Measurements from ENCODE around the gene LIF. TPM values are rescaled to one million over a fixed set of nuclear protein-coding genes. Genes with fewer than 3 reads are reported as not detected.
A peak's percentile ranks its signal among the peaks of the same experiment; 100 is the strongest.

Gene LIF
- polyA plus RNA-seq, 2 of the 4 experiments (the other 2 are of a cell fraction) = 40.7 to 54.5 TPM

DNA sequence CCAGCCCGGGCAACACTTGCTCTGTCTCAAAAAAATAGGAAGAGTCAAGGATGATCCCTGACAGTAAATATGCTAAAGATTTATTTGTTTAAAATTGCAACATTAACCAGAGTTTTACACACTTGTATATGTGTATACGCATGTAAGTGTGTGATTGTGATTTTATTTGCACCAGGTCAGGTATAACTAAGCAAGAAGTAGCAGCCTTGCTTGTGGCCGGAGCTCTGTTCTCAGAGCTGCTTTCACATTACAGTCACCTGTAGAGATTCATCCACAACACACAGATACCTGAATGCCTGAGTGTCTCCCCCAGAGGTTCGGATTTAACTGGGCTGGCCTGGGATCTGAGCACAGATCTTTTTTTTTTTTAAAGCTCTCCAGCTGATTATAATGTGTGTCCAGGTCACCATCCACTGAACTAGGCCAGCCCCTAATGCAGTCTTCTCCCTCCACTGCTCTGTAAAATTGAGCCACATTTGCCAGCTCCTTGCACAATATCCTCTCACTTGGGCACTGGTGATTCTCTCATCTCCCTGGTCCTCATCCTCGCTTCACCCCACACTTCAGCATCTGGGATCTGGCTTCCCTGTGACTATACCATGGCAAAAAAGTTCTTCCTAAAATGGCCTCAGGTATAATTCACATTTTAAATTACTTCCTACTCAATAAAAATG, 48.3 kb downstream of the LIF start:
- peaks cover 9% of the 10 kb centered on the region; the same call in 2 of the 3 replicates for H3K9me3 ChIP-seq
- DNase-seq (ENCODE audit: low read depth in 1 of 2, low spot score in 1 of 2) = no peak
- no peak for FAIRE-seq
- TF ChIP-seq HOXB13 (CRISPR knock-in tag; IDR thresholded peaks at IDR 0.05; ENCODE audit: low read depth) (no peak), ESRRA (IDR thresholded peaks at IDR 0.05; ENCODE audit: borderline replicate concordance, low read length) (no peak), FOXS1 (CRISPR knock-in tag; IDR thresholded peaks at IDR 0.05) (0 out of 2 replicates have a peak, but pooled peaks have one; percentile 6), HEYL (CRISPR knock-in tag; IDR thresholded peaks at IDR 0.05) (no peak), MYC (IDR thresholded peaks at IDR 0.05; ENCODE audit: borderline replicate concordance, low read length) (no peak), NFE2L2 (conservative IDR thresholded peaks at IDR 0.05; ENCODE audit: low read length) (no peak), TFCP2L1 (CRISPR knock-in tag; IDR thresholded peaks at IDR 0.05) (no peak), EHMT2 (IDR thresholded peaks at IDR 0.05; ENCODE audit: low read depth) (no peak), MAZ (IDR thresholded peaks at IDR 0.05; ENCODE audit: borderline replicate concordance, low read depth, low read length) (no peak), HDAC2 (IDR thresholded peaks at IDR 0.05) (no peak), CBX2 (IDR thresholded peaks at IDR 0.05; ENCODE audit: borderline replicate concordance, low read depth) (no peak), ZFP36 (IDR thresholded peaks at IDR 0.05; ENCODE audit: borderline replicate concordance, partially characterized antibody) (no peak), KDM5A (IDR thresholded peaks at IDR 0.05) (no peak), CEBPB (IDR thresholded peaks at IDR 0.05) (0 out of 4 replicates have a peak, but pooled peaks of 1 of the 2 experiments have one; percentile 10), SMC3 (IDR thresholded peaks at IDR 0.05) (no peak), POLR2AphosphoS2 (conservative IDR thresholded peaks at IDR 0.05; ENCODE audit: low read length) (no peak), NR3C1 (IDR thresholded peaks at IDR 0.05) (no peak), TP53 (CRISPR knock-in tag; IDR thresholded peaks at IDR 0.05) (no peak), SREBF2 (IDR thresholded peaks at IDR 0.05) (no peak), GATA3 (IDR thresholded peaks at IDR 0.05; ENCODE audit: borderline replicate concordance) (no peak), FOSB (CRISPR knock-in tag; IDR thresholded peaks at IDR 0.05) (no peak; the same call in 1 of the 2 replicates), JUN (IDR thresholded peaks at IDR 0.05) (no peak), CBX8 (IDR thresholded peaks at IDR 0.05) (no peak), MAFK (IDR thresholded peaks at IDR 0.05; ENCODE audit: partially characterized antibody) (no peak), HOXA7 (CRISPR knock-in tag; IDR thresholded peaks at IDR 0.05) (peak; percentile 53; the same call in 1 of the 2 replicates), RARB (CRISPR knock-in tag; IDR thresholded peaks at IDR 0.05) (no peak), RNF2 (IDR thresholded peaks at IDR 0.05; ENCODE audit: borderline replicate concordance, low read depth) (no peak)
- TF ChIP-seq, protein P1, sequence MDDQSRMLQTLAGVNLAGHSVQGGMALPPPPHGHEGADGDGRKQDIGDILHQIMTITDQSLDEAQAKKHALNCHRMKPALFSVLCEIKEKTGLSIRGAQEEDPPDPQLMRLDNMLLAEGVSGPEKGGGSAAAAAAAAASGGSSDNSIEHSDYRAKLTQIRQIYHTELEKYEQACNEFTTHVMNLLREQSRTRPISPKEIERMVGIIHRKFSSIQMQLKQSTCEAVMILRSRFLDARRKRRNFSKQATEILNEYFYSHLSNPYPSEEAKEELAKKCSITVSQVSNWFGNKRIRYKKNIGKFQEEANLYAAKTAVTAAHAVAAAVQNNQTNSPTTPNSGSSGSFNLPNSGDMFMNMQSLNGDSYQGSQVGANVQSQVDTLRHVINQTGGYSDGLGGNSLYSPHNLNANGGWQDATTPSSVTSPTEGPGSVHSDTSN (IDR thresholded peaks at IDR 0.05) = no peak
- TF ChIP-seq, protein P2, sequence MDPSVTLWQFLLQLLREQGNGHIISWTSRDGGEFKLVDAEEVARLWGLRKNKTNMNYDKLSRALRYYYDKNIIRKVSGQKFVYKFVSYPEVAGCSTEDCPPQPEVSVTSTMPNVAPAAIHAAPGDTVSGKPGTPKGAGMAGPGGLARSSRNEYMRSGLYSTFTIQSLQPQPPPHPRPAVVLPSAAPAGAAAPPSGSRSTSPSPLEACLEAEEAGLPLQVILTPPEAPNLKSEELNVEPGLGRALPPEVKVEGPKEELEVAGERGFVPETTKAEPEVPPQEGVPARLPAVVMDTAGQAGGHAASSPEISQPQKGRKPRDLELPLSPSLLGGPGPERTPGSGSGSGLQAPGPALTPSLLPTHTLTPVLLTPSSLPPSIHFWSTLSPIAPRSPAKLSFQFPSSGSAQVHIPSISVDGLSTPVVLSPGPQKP (IDR thresholded peaks at IDR 0.05; ENCODE audit: low read depth, low read length) = no peak
- TF ChIP-seq, protein P3, sequence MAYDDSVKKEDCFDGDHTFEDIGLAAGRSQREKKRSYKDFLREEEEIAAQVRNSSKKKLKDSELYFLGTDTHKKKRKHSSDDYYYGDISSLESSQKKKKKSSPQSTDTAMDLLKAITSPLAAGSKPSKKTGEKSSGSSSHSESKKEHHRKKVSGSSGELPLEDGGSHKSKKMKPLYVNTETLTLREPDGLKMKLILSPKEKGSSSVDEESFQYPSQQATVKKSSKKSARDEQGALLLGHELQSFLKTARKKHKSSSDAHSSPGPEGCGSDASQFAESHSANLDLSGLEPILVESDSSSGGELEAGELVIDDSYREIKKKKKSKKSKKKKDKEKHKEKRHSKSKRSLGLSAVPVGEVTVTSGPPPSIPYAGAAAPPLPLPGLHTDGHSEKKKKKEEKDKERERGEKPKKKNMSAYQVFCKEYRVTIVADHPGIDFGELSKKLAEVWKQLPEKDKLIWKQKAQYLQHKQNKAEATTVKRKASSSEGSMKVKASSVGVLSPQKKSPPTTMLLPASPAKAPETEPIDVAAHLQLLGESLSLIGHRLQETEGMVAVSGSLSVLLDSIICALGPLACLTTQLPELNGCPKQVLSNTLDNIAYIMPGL (CRISPR knock-in tag; IDR thresholded peaks at IDR 0.05; ENCODE audit: borderline replicate concordance) = peak; percentile 12; the same call in 1 of the 2 replicates
- TF ChIP-seq, protein P4, sequence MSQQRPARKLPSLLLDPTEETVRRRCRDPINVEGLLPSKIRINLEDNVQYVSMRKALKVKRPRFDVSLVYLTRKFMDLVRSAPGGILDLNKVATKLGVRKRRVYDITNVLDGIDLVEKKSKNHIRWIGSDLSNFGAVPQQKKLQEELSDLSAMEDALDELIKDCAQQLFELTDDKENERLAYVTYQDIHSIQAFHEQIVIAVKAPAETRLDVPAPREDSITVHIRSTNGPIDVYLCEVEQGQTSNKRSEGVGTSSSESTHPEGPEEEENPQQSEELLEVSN (IDR thresholded peaks at IDR 0.05; ENCODE audit: borderline replicate concordance, low read depth) = no peak
- TF ChIP-seq, protein P5, sequence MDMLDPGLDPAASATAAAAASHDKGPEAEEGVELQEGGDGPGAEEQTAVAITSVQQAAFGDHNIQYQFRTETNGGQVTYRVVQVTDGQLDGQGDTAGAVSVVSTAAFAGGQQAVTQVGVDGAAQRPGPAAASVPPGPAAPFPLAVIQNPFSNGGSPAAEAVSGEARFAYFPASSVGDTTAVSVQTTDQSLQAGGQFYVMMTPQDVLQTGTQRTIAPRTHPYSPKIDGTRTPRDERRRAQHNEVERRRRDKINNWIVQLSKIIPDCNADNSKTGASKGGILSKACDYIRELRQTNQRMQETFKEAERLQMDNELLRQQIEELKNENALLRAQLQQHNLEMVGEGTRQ (IDR thresholded peaks at IDR 0.05) = no peak
- H3K4me2 ChIP-seq = peak overlapping the region; percentile 62
- ATAC-seq = no peak
- 85% methylated on average over 5 of the region's 5 CpGs for WGBS (ENCODE audit: missing lambda C conversion rate)
- no peak overlapping the region for H3K4me3 ChIP-seq
- ChIA-PET CTCF (interaction anchor here (0.6 to 1.7 kb wide), 4 partner anchors 57 to 90 kb away, joined by 3 to 7 read pairs (median 4); no protein-coding TSS in a partner anchor), POLR2A (no interaction called here)
- H3K4me1 ChIP-seq = peaks cover 57% of the 10 kb centered on the region
- H3K27ac ChIP-seq = peak overlapping the region; percentile 95 to 100

All from A549 (cell line).